ENCODE data around the gene SLC22A23.

- no peak for TF ChIP-seq SUZ12 (IDR thresholded peaks at IDR 0.05; ENCODE audit: extremely low read depth, insufficient read depth, insufficient read length)
- TF ChIP-seq ZNF274 (IDR thresholded peaks at IDR 0.05; ENCODE audit: low read depth, low read length) = no peak
These were observed at the start of gene SLC22A23 for GRCh38 chr6:3456898-3457709.
